IMR-90 (cell line): Measurements from ENCODE around the gene KCNQ1. TPM values are rescaled to one million over a fixed set of nuclear protein-coding genes. Genes with fewer than 3 reads are reported as not detected.
A peak's percentile ranks its signal among the peaks of the same experiment; 100 is the strongest.

Source experiments
- ATAC-seq: fragments of 200-7000 bp; cut with Tn5 transposase; 2 replicates; pipeline ENCODE4 v1.9.1; 2020; ENCODE audit warnings: low read depth, mild to moderate bottlenecking, moderate library complexity
- BruUV-seq: library from RNA; stranded (reverse); fragments of 400-500 nt; replicated peaks from 2 replicates; lab custom pipeline; 2021; lab: Mats Ljungman, UMichigan
- CTCF ChIA-PET: fragments of 300-600 bp; formaldehyde crosslinking; extraction: SDS; loops from one replicate; lab custom pipeline; 2021; ENCODE audit warnings: antibody characterized with exemption; lab: Yijun Ruan, JAX
- POLR2A ChIA-PET: fragments of 300-600 bp; sonication (Branson Sonifier 250); formaldehyde crosslinking; loops from one replicate; lab custom pipeline; 2022; ENCODE audit warnings: antibody characterized with exemption; ENCODE audit not compliant: unreplicated experiment; lab: Charles Lee
- DNase-seq: peaks from one replicate; pipeline ENCODE4 v3.0.0; 2013
- H2AFZ ChIP-seq: replicated peaks from 2 replicates; pipeline ENCODE3; 2013; ENCODE audit warnings: low read length, mild to moderate bottlenecking; ENCODE audit not compliant: poor library complexity
- H2AK5ac ChIP-seq: 2 replicates; pipeline ENCODE4 v1.6.1; 2013; ENCODE audit warnings: low read depth, low read length, inconsistent platforms
- H2AK9ac ChIP-seq: replicated peaks from 2 replicates; pipeline ENCODE3; 2013; ENCODE audit warnings: mild to moderate bottlenecking, low read depth, low read length, moderate library complexity; ENCODE audit not compliant: poor library complexity
- H2BK120ac ChIP-seq: 2 replicates; pipeline ENCODE4 v1.6.1; 2013; ENCODE audit warnings: low read depth, low read length, inconsistent platforms
- H2BK15ac ChIP-seq: 3 replicates; pipeline ENCODE4 v1.6.1; 2013; ENCODE audit warnings: low read depth, low read length, inconsistent platforms
- H2BK20ac ChIP-seq: 2 replicates; pipeline ENCODE4 v1.6.1; 2013; ENCODE audit warnings: low read depth, mild to moderate bottlenecking, inconsistent platforms, low read length, moderate library complexity
- H2BK5ac ChIP-seq: 2 replicates; pipeline ENCODE4 v1.6.1; 2013; ENCODE audit warnings: mild to moderate bottlenecking, low read depth, low read length, inconsistent platforms; ENCODE audit not compliant: poor library complexity, severe bottlenecking
- H3K14ac ChIP-seq: replicated peaks from 2 replicates; pipeline ENCODE4 v1.6.1; 2013; ENCODE audit warnings: low read depth, low read length, inconsistent platforms
- H3K18ac ChIP-seq: 2 replicates; pipeline ENCODE4 v1.6.1; 2013; ENCODE audit warnings: low read depth, low read length, control low read depth
- H3K23ac ChIP-seq: 2 replicates; pipeline ENCODE4 v1.6.1; 2013; ENCODE audit warnings: low read depth, low read length, inconsistent platforms
- H3K27ac ChIP-seq: 2 replicates; pipeline ENCODE4 v1.5.1; 2013; ENCODE audit warnings: mild to moderate bottlenecking, control low read depth, low read length; ENCODE audit not compliant: insufficient read depth
- H3K27me3 ChIP-seq: 2 replicates; pipeline ENCODE4 v1.6.1; 2013; ENCODE audit warnings: low read length; ENCODE audit not compliant: control insufficient read depth, insufficient read depth
- H3K36me3 ChIP-seq: 2 replicates; pipeline ENCODE4 v1.6.1; 2013; ENCODE audit warnings: low read length, mixed read lengths; ENCODE audit not compliant: control insufficient read depth, insufficient read depth
- H3K4ac ChIP-seq: 2 replicates; pipeline ENCODE4 v1.6.1; 2013; ENCODE audit warnings: low read depth, low read length, inconsistent platforms
- H3K4me1 ChIP-seq: 2 replicates; pipeline ENCODE4 v1.6.1; 2013; ENCODE audit warnings: low read length, mixed read lengths; ENCODE audit not compliant: control insufficient read depth, insufficient read depth
- H3K4me2 ChIP-seq: 2 replicates; pipeline ENCODE4 v1.6.1; 2013; ENCODE audit warnings: low read depth, mild to moderate bottlenecking, control low read depth, low read length, moderate library complexity
- H3K4me3 ChIP-seq: 2 replicates; pipeline ENCODE4 v1.5.1; 2013; ENCODE audit warnings: low read depth, mild to moderate bottlenecking, control low read depth, low read length, moderate library complexity; ENCODE audit not compliant: insufficient read depth
- H3K56ac ChIP-seq: 2 replicates; pipeline ENCODE4 v1.6.1; 2013; ENCODE audit warnings: low read length, inconsistent platforms; ENCODE audit not compliant: insufficient read depth; ENCODE audit errors: extremely low read depth
- H3K79me1 ChIP-seq, 2 experiments: 2 replicates each; pipeline ENCODE4 v1.6.1; 2013; ENCODE audit warnings: low read length in 2 of 2, inconsistent platforms in 1 of 2, low read depth in 1 of 2
- H3K9ac ChIP-seq: 2 replicates; pipeline ENCODE4 v1.6.1; 2013; ENCODE audit warnings: low read depth, low read length, control low read depth
- H3K9me1 ChIP-seq: 2 replicates; pipeline ENCODE4 v1.6.1; 2013; ENCODE audit warnings: low read length, inconsistent platforms; ENCODE audit not compliant: insufficient read depth
- H3K9me3 ChIP-seq: 2 replicates; pipeline ENCODE4 v1.6.1; 2013; ENCODE audit warnings: low read length; ENCODE audit not compliant: control insufficient read depth, insufficient read depth
- H4K20me1 ChIP-seq: 2 replicates; pipeline ENCODE4 v1.6.1; 2013; ENCODE audit warnings: low read length, inconsistent platforms; ENCODE audit not compliant: insufficient read depth
- H4K5ac ChIP-seq: 2 replicates; pipeline ENCODE4 v1.6.1; 2013; ENCODE audit warnings: mild to moderate bottlenecking, low read depth, low read length, control low read depth
- H4K8ac ChIP-seq, 2 experiments: 2 replicates each; pipeline ENCODE4 v1.6.1; 2013; ENCODE audit warnings: low read depth in 2 of 2, low read length in 2 of 2, control low read depth in 1 of 2, inconsistent platforms in 1 of 2
- H4K91ac ChIP-seq: 2 replicates; pipeline ENCODE4 v1.6.1; 2013; ENCODE audit warnings: low read depth, low read length, inconsistent platforms; ENCODE audit not compliant: insufficient read depth
- MAFK ChIP-seq: IDR thresholded peaks from 2 replicates; pipeline ENCODE4 v1.6.1; 2012; ENCODE audit warnings: low read depth, low read length, improper control_type of control experiment
- MXI1 ChIP-seq: IDR thresholded peaks from 2 replicates; pipeline ENCODE4 v1.6.1; 2012; ENCODE audit warnings: low read depth, mild to moderate bottlenecking, low read length, moderate library complexity, borderline replicate concordance
- USF2 ChIP-seq: fragments of 150-350 bp; IDR thresholded peaks from 2 replicates; pipeline ENCODE4 v1.6.1; 2017; ENCODE audit warnings: mild to moderate bottlenecking, antibody characterized with exemption, low read length, low read depth
- WGBS, 2 experiments: methylation state at CpG; one replicate each; pipeline versions ENCODE4 v1.1.5 to v1.1.7; 2013; ENCODE audit warnings: missing lambda C conversion rate in 2 of 2; ENCODE audit not compliant: insufficient read length in 1 of 2; ENCODE audit errors: extremely low coverage in 2 of 2; 5-methylcytosine and 5-hydroxymethylcytosine counted together
- dilution Hi-C: fragments of 300-500 bp; cut with HindIII; formaldehyde crosslinking; loops from one replicate; pipeline ENCODE4 v1.14.3; 2018; ENCODE audit warnings: low sequenced_read_pairs; ENCODE audit not compliant: unreplicated experiment
- in situ Hi-C: fragments of 300-500 bp; cut with MboI; formaldehyde crosslinking; loops from 3 replicates; pipeline ENCODE4 v1.14.3; 2019; ENCODE audit warnings: low sequenced_read_pairs, inconsistent platforms, mixed read lengths
- intact Hi-C: fragments of 100-400 bp; cut with micrococcal nuclease; formaldehyde crosslinking; loops from 2 replicates; pipeline ENCODE4 v1.10.0; 2022
- polyA plus RNA-seq, 3 experiments: library from polyadenylated mRNA; depleted of rRNA; stranded (reverse); fragments of >200 nt; gene quantifications; 2 replicates each; pipeline ENCODE4 v1.2.3, GENCODE V29; 2012; ENCODE audit warnings: low replicate concordance in 1 of 3
- total RNA-seq: library from RNA; depleted of rRNA; stranded (reverse); fragments of >200 nt; gene quantifications from 2 replicates; pipeline ENCODE4 v1.2.3, GENCODE V29; 2012
- TF ChIP-seq, protein P1 (sequence below): fragments of 150-350 bp; IDR thresholded peaks from 2 replicates; pipeline ENCODE4 v1.6.1; 2016; ENCODE audit warnings: low read depth, mild to moderate bottlenecking, low read length, moderate library complexity, borderline replicate concordance

KCNQ1 gene
- total and polyA plus RNA-seq, 2 of the 4 experiments (the other 2 are of a cell fraction): 0.07 TPM; not detected in 1

DNA sequence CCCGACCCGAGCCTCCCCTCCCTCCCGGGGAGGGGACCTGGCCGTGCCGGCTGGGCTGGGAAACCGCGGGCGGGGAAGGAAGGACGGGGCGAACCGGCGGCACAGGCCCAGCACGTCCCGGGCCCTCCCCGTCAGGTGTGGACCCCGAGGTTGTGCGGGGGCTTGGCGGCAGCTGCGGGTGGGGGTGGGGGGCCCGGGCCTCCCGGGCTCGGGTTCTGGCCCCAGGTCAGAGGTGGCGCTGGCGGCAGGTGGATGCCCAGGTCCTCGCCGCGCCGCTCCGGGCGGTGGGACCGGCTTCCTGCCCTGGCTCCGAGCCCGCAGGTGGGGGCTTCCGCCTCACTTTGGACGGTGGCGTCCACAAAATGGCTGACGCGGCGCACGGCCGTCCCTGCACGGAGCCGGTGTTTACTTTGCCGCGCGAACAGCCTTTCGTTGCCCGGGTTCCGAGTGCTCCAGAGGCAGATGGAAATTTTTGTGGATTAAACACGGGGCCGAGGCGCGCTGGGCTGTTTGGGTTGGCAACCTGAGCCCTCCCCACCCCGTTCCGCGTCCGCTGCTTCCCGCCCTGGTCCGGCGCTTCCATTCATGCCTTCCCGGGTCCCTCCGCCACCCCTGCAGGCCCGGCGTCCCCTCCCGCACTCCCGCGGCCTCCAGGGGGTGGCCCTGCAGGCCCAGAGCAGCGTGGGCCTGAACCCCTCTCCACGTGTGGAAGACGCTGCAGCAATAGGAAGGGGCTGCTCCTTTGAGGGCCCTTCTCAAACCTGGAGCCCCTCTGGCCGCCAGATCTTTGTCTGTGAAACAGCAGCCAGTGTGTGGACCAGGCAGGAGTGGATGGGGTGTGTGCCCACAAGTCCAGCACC is 346.9 kb downstream of the KCNQ1 start:
- Histone ChIP-seq H3K9ac (no peak overlapping the region), H2AK5ac (no peak overlapping the region), H3K9me3 (no peaks in the 10 kb centered on the region; the same call in 1 of the 2 replicates), H3K4me3 (no peak overlapping the region), H3K56ac (no peak overlapping the region), H3K4me2 (no peak overlapping the region), H4K5ac (no peak overlapping the region), H3K23ac (no peak overlapping the region), H3K14ac (no peak overlapping the region), H2AFZ (peak overlapping the region; percentile 70), H3K4ac (no peak overlapping the region), H2BK15ac (no peak overlapping the region), H3K27ac (no peak overlapping the region), H4K8ac (no peak overlapping the region), H4K91ac (no peak overlapping the region), H3K36me3 (no peaks in the 10 kb centered on the region), H2AK9ac (no peak overlapping the region), H3K18ac (no peak overlapping the region), H4K20me1 (no peaks in the 10 kb centered on the region), H2BK120ac (no peak overlapping the region), H3K27me3 (peaks cover 51% of the 10 kb centered on the region), H3K9me1 (no peaks in the 10 kb centered on the region; the same call in 1 of the 2 replicates), H2BK5ac (no peak overlapping the region), H2BK20ac (no peak overlapping the region), H3K4me1 (no peaks in the 10 kb centered on the region), H3K79me1 (no peaks in the 10 kb centered on the region)
- CTCF ChIA-PET: no interaction called here
- POLR2A ChIA-PET: no interaction called here
- dilution Hi-C loops: no loop called here
- 34% methylated on average over 13 of the region's 71 CpGs; no CpG with 5 or more reads in 1 of the 2 experiments for WGBS, 2 experiments
- intact Hi-C loops: no loop called here
- DNase-seq (no peak), ATAC-seq (no peak)
- in situ Hi-C loops: no loop called here
- no TSS peak for BruUV-seq
- TF ChIP-seq MXI1 (no peak), USF2 (no peak), MAFK (no peak)
- TF ChIP-seq, protein P1, sequence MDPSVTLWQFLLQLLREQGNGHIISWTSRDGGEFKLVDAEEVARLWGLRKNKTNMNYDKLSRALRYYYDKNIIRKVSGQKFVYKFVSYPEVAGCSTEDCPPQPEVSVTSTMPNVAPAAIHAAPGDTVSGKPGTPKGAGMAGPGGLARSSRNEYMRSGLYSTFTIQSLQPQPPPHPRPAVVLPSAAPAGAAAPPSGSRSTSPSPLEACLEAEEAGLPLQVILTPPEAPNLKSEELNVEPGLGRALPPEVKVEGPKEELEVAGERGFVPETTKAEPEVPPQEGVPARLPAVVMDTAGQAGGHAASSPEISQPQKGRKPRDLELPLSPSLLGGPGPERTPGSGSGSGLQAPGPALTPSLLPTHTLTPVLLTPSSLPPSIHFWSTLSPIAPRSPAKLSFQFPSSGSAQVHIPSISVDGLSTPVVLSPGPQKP: no peak
